ENCODE results near the gene TRAF3.

Gene TRAF3

DNA sequence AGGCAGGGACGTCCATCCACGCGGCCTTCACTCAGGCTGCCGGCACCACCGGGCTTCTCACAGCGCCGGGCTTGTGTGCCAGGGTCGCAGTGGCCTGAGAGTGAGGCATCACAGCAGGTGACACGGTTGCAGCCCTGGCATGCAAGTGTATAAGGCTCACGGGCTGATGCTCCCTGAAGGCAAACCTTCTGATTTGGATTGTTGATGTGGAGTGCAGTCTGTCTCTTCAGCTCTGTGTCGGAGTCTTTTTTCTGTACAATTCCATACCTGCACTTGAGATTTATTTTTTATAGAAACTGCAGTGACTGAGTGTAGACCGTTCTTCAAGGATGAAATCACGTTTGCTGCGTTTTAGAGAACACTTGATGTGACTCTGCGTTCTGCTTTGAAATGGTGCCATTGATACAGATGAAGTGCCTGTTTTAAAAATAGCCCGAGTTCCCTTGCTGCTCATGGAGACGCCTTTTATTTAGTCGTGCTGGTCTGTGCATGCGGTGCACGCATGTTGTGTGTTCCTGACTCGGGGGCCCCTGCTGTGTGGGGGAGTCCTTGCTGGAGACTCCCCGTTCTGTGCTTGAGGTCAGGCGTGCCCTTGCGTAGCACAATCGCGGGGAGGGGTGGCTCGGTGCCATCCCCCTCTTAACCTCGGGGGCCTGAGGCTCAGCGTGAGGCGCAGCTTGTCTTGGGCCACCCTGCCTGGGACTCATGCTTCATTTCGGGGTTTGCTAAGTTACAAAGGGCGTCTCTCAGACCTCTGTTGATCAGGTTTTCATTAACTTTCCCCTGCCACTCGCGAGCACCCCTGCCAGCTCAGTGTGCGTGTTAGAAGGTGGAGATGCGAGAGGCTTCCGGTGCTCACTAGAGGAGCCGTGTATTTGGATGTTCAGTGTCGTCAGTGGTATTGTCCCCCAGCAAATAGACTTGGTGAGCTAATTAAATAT is 123.7 kb downstream of the TRAF3 start:
- H3K4me3 ChIP-seq (ENCODE audit: control insufficient read depth, low read depth, low read length), result no peak overlapping the region
- DNase-seq (ENCODE audit: low read depth), result no peak
- TF ChIP-seq, protein P1, sequence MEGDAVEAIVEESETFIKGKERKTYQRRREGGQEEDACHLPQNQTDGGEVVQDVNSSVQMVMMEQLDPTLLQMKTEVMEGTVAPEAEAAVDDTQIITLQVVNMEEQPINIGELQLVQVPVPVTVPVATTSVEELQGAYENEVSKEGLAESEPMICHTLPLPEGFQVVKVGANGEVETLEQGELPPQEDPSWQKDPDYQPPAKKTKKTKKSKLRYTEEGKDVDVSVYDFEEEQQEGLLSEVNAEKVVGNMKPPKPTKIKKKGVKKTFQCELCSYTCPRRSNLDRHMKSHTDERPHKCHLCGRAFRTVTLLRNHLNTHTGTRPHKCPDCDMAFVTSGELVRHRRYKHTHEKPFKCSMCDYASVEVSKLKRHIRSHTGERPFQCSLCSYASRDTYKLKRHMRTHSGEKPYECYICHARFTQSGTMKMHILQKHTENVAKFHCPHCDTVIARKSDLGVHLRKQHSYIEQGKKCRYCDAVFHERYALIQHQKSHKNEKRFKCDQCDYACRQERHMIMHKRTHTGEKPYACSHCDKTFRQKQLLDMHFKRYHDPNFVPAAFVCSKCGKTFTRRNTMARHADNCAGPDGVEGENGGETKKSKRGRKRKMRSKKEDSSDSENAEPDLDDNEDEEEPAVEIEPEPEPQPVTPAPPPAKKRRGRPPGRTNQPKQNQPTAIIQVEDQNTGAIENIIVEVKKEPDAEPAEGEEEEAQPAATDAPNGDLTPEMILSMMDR (IDR thresholded peaks at IDR 0.05; ENCODE audit: control insufficient read depth, insufficient read depth, low read depth, low read length, missing control alignments), result no peak

DNA sequence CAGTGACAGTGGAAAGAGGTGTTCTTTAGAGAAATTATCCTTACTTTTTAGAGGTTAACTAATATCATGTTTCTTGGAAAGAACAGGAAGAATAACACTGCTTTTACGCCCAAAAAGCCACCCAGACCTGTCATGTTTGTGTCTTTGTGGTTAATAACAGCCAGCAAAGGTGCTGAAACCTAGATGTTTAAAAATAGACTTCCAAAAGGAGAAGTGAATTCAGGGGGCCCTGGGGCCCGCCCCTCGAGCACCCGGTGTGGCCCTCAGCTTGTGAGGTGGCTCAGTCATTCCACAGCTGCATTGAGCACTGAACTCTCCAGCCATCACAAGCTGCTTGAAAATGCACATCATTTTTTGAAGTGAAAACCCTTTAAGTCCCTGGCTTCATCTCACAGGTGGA is 124.4 kb downstream of the TRAF3 start:
- no peak overlapping the region for H3K4me3 ChIP-seq (ENCODE audit: control insufficient read depth, low read depth, low read length)
- TF ChIP-seq, protein P1 (IDR thresholded peaks at IDR 0.05; ENCODE audit: control insufficient read depth, insufficient read depth, low read depth, low read length, missing control alignments), result no peak
- no peak for DNase-seq (ENCODE audit: low read depth)

DNA sequence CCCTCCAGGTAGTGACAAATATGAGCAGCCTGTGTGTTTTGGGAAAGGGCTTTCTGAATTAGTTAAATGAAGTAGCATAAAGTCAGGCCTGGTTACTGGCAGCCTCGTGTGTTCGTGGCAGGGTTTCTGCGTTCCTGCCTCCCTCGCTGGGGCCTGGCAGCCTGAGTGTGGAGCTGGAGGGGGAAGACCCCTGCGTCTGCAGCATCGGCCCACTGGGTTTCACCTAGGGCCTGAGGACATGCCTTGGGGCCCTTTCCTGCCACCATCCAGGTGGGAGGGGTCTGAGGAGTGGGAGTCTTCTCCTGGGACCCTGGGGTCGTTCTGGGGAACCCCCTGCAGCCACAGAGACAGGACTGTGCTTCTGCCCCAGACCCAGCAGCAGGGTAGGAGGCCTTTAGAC is 124.8 kb downstream of the TRAF3 start:
- TF ChIP-seq, protein P1 (IDR thresholded peaks at IDR 0.05; ENCODE audit: control insufficient read depth, insufficient read depth, low read depth, low read length, missing control alignments), result no peak
- no peak for DNase-seq (ENCODE audit: low read depth)
- no peak overlapping the region for H3K4me3 ChIP-seq (ENCODE audit: control insufficient read depth, low read depth, low read length)

DNA sequence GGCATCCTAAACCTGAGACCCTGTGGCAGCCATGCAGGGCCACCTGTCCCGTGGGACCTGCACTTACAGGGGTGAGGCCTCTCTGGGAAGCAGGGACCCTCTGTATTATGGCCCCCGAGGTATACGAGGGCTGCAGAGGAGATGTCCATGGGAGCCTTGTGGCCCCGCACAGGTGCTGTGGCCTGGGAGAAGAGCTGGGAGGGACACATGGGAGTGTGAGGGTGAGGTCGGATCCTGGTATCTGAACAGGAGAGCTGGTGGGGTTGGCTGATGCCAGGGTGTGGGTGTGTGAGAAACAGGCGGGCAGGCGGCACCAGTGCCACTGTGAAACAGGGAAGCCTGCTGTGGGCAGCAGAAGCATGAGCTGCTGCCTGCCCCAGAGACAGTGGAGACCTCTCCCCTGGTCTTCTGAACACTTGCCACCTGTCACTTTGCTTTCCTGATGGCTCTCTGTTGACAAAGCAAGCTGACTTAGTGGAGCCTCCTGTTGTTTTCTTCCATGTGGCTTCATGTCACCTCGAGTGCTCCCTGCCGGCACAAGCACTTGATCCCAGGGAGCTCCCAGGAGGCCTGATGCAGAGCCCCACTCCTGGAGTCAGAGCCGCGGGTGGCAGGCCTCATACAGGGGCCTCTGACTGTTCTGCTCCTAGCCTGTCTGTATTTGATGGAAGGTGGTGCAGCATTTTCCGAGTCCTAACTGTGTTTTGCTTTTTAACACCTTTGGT is 125.4 kb downstream of the TRAF3 start:
- TF ChIP-seq, protein P1 (IDR thresholded peaks at IDR 0.05; ENCODE audit: control insufficient read depth, insufficient read depth, low read depth, low read length, missing control alignments), result no peak
- no peak for DNase-seq (ENCODE audit: low read depth)
- H3K4me3 ChIP-seq (ENCODE audit: control insufficient read depth, low read depth, low read length), result no peak overlapping the region

DNA sequence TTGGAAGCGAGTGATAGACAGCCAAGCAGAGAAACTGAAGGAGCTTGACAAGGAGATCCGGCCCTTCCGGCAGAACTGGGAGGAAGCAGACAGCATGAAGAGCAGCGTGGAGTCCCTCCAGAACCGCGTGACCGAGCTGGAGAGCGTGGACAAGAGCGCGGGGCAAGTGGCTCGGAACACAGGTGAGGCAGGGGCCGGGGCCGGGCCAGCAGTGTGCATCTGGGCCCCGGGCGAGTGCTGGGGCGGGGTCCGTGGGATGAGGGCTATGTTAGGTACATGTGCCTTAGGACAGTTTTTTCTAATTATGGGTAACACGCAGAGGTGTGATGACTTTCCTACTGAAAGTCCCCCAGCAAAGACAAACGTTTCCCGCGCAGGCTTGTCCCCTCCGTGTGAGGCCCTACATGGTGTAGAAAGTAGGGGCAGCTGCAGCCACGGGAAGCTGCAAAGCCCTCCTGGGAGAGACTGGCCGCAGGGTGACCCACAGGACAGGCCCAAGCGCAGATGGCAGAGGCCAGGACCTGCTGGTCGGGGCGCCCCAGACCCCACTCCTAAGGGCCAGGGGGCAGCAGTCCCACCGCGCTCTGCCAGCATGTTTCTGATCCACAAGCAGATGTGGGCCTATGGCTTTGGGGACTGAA is 126.1 kb downstream of the TRAF3 start:
- no peak overlapping the region for H3K4me3 ChIP-seq (ENCODE audit: control insufficient read depth, low read depth, low read length)

More for the DNA sequence above, 126.1 kb downstream of the TRAF3 start:
- DNase-seq (ENCODE audit: low read depth), result no peak
- TF ChIP-seq, protein P1 (IDR thresholded peaks at IDR 0.05; ENCODE audit: control insufficient read depth, insufficient read depth, low read depth, low read length, missing control alignments), result no peak

Data from AG09309 (cell line).